ENCODE data around the gene CYP24A1. TPM values are rescaled to one million over a fixed set of nuclear protein-coding genes. Genes with fewer than 3 reads are reported as not detected.

CYP24A1 gene
- total and polyA plus RNA-seq, 2 of the 13 experiments (the other 11 are each of a cell fraction or from before 2014, with no cell fraction given), result 9.4 to 32.7 TPM

DNA sequence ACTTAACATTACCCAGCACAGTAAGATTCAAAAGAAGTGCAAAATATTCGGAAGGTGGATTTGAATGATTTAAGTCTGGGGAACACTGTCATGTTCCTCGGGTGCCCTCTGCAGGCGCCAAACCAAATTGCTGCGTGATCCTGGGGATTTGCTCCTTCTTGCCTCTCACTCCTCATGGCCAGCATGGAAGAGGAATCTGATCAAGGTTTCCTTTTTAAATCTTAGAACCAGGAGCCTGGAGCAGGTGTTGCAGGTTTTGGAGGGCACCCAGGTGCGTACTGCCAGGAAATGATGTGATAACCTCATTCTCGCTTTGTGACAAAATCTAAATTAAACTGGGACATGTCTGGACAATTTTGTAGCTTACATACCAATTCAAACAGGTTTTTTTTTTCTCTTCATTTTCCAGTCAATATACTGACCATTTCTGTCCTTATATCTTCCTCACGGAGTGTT is 26.0 kb upstream of the CYP24A1 start (continued):
- TF ChIP-seq NFE2L1 (CRISPR knock-in tag; IDR thresholded peaks at IDR 0.05; ENCODE audit: borderline replicate concordance) (no peak), ZBTB42 (CRISPR knock-in tag; IDR thresholded peaks at IDR 0.05) (no peak), TAF15 (IDR thresholded peaks at IDR 0.05; ENCODE audit: low read depth, low read length, poor library complexity, severe bottlenecking) (no peak), ZFP82 (CRISPR knock-in tag; IDR thresholded peaks at IDR 0.05; ENCODE audit: borderline replicate concordance) (no peak), FOXK2 (IDR thresholded peaks at IDR 0.05) (no peak), TARDBP (CRISPR knock-in tag; IDR thresholded peaks at IDR 0.05) (no peak), ZNF780A (CRISPR knock-in tag; IDR thresholded peaks at IDR 0.05) (no peak), MIER3 (CRISPR knock-in tag; IDR thresholded peaks at IDR 0.05; ENCODE audit: borderline replicate concordance) (no peak), ZZZ3 (CRISPR knock-in tag; IDR thresholded peaks at IDR 0.05; ENCODE audit: borderline replicate concordance) (no peak), ZMYM4 (CRISPR knock-in tag; IDR thresholded peaks at IDR 0.05) (peak; percentile 37; the same call in 1 of the 2 replicates), ZNF724P (CRISPR knock-in tag; IDR thresholded peaks at IDR 0.05; ENCODE audit: borderline replicate concordance) (no peak), ASH2L (IDR thresholded peaks at IDR 0.05; ENCODE audit: insufficient read length, low read depth, low read length) (no peak), THAP11 (CRISPR knock-in tag; IDR thresholded peaks at IDR 0.05) (peak; percentile 52; the same call in 1 of the 2 replicates), MBNL3 (CRISPR knock-in tag; conservative IDR thresholded peaks at IDR 0.05) (no peak), RORA (CRISPR knock-in tag; IDR thresholded peaks at IDR 0.05) (no peak)
- TF ChIP-seq, protein P1, sequence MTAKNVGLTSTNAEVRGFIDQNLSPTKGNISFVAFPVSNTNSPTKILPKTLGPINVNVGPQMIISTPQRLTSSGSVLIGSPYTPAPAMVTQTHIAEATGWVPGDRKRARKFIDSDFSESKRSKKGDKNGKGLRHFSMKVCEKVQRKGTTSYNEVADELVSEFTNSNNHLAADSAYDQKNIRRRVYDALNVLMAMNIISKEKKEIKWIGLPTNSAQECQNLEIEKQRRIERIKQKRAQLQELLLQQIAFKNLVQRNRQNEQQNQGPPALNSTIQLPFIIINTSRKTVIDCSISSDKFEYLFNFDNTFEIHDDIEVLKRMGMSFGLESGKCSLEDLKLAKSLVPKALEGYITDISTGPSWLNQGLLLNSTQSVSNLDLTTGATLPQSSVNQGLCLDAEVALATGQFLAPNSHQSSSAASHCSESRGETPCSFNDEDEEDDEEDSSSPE (CRISPR knock-in tag; IDR thresholded peaks at IDR 0.05), result 0 out of 2 replicates have a peak, but pooled peaks have one; percentile 15
- TF ChIP-seq, protein P2, sequence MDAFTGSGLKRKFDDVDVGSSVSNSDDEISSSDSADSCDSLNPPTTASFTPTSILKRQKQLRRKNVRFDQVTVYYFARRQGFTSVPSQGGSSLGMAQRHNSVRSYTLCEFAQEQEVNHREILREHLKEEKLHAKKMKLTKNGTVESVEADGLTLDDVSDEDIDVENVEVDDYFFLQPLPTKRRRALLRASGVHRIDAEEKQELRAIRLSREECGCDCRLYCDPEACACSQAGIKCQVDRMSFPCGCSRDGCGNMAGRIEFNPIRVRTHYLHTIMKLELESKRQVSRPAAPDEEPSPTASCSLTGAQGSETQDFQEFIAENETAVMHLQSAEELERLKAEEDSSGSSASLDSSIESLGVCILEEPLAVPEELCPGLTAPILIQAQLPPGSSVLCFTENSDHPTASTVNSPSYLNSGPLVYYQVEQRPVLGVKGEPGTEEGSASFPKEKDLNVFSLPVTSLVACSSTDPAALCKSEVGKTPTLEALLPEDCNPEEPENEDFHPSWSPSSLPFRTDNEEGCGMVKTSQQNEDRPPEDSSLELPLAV (CRISPR knock-in tag; conservative IDR thresholded peaks at IDR 0.05; ENCODE audit: low read depth), result no peak
- TF ChIP-seq, protein P3, sequence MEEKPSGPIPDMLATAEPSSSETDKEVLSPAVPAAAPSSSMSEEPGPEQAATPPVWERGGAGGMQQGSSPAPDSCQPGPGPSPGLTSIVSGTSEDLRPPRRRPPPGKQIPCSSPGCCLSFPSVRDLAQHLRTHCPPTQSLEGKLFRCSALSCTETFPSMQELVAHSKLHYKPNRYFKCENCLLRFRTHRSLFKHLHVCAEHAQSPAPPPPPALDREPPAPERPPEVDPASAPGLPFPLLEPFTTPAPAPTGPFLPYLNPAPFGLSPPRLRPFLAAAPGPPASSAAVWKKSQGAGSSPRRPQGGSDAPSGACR (CRISPR knock-in tag; IDR thresholded peaks at IDR 0.05), result no peak
- TF ChIP-seq, protein P4, sequence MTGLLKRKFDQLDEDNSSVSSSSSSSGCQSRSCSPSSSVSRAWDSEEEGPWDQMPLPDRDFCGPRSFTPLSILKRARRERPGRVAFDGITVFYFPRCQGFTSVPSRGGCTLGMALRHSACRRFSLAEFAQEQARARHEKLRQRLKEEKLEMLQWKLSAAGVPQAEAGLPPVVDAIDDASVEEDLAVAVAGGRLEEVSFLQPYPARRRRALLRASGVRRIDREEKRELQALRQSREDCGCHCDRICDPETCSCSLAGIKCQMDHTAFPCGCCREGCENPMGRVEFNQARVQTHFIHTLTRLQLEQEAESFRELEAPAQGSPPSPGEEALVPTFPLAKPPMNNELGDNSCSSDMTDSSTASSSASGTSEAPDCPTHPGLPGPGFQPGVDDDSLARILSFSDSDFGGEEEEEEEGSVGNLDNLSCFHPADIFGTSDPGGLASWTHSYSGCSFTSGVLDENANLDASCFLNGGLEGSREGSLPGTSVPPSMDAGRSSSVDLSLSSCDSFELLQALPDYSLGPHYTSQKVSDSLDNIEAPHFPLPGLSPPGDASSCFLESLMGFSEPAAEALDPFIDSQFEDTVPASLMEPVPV (CRISPR knock-in tag; IDR thresholded peaks at IDR 0.05), result no peak
- TF ChIP-seq, protein P5, sequence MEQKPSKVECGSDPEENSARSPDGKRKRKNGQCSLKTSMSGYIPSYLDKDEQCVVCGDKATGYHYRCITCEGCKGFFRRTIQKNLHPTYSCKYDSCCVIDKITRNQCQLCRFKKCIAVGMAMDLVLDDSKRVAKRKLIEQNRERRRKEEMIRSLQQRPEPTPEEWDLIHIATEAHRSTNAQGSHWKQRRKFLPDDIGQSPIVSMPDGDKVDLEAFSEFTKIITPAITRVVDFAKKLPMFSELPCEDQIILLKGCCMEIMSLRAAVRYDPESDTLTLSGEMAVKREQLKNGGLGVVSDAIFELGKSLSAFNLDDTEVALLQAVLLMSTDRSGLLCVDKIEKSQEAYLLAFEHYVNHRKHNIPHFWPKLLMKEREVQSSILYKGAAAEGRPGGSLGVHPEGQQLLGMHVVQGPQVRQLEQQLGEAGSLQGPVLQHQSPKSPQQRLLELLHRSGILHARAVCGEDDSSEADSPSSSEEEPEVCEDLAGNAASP (CRISPR knock-in tag; IDR thresholded peaks at IDR 0.05; ENCODE audit: borderline replicate concordance), result 0 out of 2 replicates have a peak, but pooled peaks have one; percentile 49
